HG03575 (cell line): Measurements from ENCODE around the gene GABBR1.
"Not testable (repeated sequence)": the region's sequence is repeated elsewhere in the genome, so short reads cannot be mapped to it uniquely, and the experiment has no call there.

Experiments used
- ATAC-seq: cut with Tn5 transposase; IDR thresholded peaks from one replicate; pipeline ENCODE4 v1.9.1; 2021; ENCODE audit not compliant: unreplicated experiment, insufficient number of reproducible peaks, low FRiP score; ENCODE audit errors: extremely low read depth

The GABBR1 gene

DNA sequence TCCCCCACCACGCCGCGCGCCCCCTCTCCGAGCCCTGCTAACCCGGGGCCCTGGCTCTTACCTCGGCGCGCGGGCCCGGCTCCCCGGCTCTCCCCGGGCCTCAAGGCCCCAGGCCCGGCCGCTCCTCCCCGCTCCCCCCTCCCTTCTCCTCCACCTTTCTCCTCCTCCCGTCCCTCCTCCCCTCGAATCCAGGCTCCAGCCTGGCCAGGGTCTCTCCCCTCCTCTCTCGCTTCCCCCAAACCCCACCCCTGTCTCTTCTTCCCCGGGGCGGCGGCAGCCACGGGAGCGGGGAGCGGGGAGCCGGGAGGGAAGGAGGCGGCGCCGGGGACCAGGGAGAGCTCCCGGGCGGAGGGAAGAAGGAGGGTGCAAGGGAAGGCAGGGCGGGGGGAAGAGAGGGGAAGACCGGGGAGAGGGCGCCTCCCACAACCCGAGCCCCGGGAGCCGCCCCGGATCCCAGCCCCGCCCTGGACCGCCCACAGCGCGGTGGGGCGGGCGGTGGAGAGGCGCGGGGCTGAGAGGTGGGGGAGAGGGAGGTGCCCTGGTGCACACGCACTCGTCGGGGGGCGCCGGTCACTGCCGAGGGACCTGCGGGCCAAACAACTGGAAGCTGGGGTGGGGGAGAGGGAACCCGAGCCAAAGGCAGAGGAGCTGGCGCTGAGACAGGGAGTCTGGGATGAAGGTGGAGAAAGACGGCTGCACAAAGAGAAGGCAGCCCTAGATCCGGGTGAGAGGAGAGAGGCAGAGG lies at the start of gene GABBR1:
Gene GABBR1 (minus strand): TSS at position 395 of the 745 bp plus-strand sequence. CDS start 798 bp downstream, outside the sequence.
- no peak for ATAC-seq

GRCh38 chr6:29681811-29682210 lies 48.8 kb upstream of the GABBR1 start:
- ATAC-seq = no peak

DNA sequence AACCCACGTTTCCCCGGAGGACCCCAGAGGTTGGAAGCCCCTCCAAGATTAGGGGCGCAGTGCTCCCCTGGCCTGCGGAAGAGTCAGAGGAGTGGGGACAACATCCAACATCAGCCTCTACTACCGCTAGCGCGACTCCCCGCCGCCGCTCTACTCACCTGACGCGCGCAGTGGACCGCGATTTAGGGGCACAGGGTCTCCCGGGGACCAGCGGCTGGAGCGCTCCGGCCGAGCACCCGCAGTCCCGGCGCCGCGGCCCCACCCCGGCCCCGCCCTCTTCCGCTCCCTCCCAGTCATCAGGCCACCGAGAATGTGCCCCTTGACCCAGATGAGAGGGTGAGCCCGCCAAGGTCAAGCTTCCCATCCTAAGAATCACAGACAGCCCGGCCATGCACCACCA lies 47.9 kb upstream of the GABBR1 start, which contains the start of gene ZFP57:
Gene ZFP57 (minus strand): TSS at position 249 of the 400 bp plus-strand sequence. CDS start 4,149 bp downstream, outside the sequence.
- ATAC-seq = no peak

GRCh38 chr6:29680416-29680815 lies 47.4 kb upstream of the GABBR1 start:
- ATAC-seq = no peak

- no peak for ATAC-seq
These were observed 47.0 kb upstream of the GABBR1 start for GRCh38 chr6:29679962-29680361.

- no peak for ATAC-seq
These were observed 45.1 kb upstream of the GABBR1 start for GRCh38 chr6:29678114-29678513.

- no peak for ATAC-seq
These were observed 44.1 kb upstream of the GABBR1 start for GRCh38 chr6:29676981-29677601.

- no peak for ATAC-seq
These were observed 42.6 kb upstream of the GABBR1 start for GRCh38 chr6:29675561-29675960.

DNA sequence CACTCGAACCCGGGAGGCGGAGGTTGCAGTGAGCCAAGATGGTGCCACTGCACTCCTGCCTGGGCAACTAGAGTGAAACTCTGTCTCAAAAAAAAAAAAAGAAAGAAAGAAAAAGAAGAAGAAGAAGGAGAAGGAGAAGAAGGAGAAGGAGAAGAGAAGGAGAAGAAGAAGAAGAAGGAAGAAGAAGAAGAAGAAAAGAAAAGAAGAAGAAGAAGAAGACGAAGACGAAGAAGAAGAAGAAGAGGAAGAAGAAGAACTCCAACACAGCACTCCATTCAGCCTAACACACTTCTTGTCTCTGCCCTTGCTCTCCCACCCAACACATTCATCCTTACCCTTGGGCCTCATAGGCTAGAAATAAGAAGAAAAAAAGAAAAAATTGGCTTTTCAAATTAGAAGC lies 41.0 kb upstream of the GABBR1 start:
- no peak for ATAC-seq

GRCh38 chr6:29673161-29673560 lies 40.2 kb upstream of the GABBR1 start:
- no peak for ATAC-seq

GRCh38 chr6:29672116-29672515 lies 39.1 kb upstream of the GABBR1 start:
- ATAC-seq = not testable (repeated sequence)

GRCh38 chr6:29671026-29671425 lies 38.0 kb upstream of the GABBR1 start:
- no peak for ATAC-seq

DNA sequence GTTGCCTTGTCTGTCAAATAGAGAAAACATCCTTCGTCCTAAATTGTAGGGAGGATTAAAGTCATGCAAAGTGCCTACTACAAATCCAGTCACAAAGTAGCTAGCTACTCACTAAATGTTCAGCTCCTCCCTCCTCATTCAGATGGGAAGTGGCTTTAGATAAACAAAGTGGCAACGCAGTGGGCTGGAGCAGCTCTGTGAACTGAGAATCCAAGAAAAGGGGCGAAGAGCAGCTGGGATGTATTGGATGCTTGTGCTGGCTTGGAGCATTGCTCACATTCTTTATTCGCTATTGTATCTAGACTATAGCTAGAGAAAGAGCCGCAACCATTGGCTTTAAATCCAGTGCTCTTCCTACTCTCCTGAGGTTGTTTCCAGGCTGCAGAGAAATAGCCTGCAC lies 34.2 kb upstream of the GABBR1 start:
- ATAC-seq = no peak

DNA sequence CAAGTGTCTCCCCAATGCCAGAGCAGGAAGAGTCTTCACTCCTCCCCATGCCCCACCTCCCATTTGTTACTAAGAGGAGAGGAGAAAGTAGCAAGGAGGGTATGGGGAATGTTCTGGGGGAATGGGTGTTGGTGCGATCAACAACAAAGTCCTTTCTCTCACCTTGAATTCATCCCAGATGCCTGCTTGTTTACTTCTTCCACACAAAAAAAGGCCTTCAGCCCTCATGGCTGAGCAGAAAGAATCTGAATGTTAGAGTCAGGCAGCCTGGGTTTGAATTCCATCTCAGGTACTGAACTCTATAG lies 33.8 kb upstream of the GABBR1 start:
- ATAC-seq = no peak

GRCh38 chr6:29665942-29666825 lies 33.2 kb upstream of the GABBR1 start:
- no peak for ATAC-seq

- no peak for ATAC-seq
These were observed 30.5 kb upstream of the GABBR1 start for GRCh38 chr6:29663300-29664042.

- not testable (repeated sequence) for ATAC-seq
These were observed 28.6 kb upstream of the GABBR1 start for GRCh38 chr6:29661502-29662141.

DNA sequence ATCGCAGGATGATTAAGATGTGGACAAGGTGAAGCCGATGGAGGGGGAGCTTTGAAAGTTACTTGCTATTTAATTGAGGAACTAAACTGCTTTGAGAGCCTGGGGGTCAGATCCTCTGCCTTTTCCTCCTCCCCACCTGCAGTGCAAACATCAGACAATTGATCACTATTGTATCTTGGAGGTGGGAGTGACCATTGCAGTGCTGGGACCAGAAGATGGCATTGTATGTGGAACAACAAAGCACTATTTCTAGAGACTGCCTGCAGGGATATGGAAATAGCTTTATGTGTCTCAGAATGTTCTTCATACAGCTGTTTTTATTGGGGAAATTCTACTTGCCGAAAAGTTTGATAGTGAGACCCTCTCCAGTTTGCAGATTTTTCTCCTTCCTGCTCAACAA lies 28.1 kb upstream of the GABBR1 start:
- ATAC-seq = no peak

DNA sequence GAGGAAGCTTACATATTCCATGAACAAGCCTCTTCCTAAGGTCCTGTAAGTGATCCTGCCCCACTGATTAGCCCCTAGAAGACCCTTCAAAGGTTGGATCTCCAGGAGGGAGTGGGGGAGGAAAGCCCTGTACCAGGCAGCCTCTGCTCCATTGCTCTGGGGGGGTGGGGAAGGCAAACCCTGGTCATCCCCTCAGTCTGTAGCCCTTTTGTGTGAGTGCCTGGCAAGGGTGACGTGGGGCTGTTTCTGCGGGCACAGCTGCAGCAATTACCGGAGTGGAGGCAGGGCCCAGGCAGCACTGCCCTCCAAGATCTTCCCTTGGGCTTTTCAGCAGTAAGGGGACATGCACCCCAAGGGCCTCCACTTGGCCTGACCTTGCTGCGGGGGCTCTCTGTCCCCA lies 23.8 kb upstream of the GABBR1 start, which contains the start of gene MOG:
Gene MOG (plus strand): TSS at position 295 of the 400 bp plus-strand sequence. CDS start 118 bp downstream, outside the sequence.
- no peak for ATAC-seq
